C4-2B (cell line): ENCODE measurements around the gene ENPP3.

ENCODE experiments used
- ZFX ChIP-seq: fragments of 450-650 bp; IDR thresholded peaks from 2 replicates; pipeline ENCODE4 v1.6.1; 2017
- TF ChIP-seq, protein P1 (sequence below): fragments of 450-650 bp; conservative IDR thresholded peaks from 2 replicates; pipeline ENCODE4 v1.5.1; 2017; ENCODE audit warnings: mild to moderate bottlenecking

DNA sequence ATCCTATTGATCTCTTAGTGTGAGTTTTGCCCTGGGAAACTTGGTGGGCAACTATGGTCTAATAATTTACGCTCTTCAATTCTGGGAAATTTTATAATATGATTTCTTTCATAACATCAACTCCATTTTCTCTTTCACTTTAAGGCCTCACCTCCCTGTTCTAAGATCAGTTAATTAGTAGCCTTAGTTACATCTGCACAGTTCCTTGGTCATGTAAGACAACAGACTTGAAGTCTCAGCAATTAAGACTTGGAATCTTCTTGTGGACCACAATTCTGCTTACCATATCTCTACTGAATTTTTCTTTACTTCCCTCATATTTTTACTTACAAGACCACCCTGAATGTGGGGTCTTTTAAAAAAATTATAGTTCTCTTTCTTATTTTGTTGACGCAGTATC is 8.7 kb downstream of the ENPP3 start:
- TF ChIP-seq, protein P1, sequence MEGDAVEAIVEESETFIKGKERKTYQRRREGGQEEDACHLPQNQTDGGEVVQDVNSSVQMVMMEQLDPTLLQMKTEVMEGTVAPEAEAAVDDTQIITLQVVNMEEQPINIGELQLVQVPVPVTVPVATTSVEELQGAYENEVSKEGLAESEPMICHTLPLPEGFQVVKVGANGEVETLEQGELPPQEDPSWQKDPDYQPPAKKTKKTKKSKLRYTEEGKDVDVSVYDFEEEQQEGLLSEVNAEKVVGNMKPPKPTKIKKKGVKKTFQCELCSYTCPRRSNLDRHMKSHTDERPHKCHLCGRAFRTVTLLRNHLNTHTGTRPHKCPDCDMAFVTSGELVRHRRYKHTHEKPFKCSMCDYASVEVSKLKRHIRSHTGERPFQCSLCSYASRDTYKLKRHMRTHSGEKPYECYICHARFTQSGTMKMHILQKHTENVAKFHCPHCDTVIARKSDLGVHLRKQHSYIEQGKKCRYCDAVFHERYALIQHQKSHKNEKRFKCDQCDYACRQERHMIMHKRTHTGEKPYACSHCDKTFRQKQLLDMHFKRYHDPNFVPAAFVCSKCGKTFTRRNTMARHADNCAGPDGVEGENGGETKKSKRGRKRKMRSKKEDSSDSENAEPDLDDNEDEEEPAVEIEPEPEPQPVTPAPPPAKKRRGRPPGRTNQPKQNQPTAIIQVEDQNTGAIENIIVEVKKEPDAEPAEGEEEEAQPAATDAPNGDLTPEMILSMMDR, result no peak
- TF ChIP-seq ZFX, result no peak
